Activated CD8-positive, alpha-beta memory T cell treated with anti-CD3 and anti-CD28 coated beads, Interleukin-2, amount 50 U/mL, for 24 hours (primary cell): ENCODE measurements around the gene RUFY2.
"Not testable (repeated sequence)": the region's sequence is repeated elsewhere in the genome, so short reads cannot be mapped to it uniquely, and the experiment has no call there.

Experiments used
- DNase-seq: peaks from one replicate; pipeline ENCODE4 v3.0.0-alpha.2; 2020; ENCODE audit errors: extremely low read depth

RUFY2 gene

DNA sequence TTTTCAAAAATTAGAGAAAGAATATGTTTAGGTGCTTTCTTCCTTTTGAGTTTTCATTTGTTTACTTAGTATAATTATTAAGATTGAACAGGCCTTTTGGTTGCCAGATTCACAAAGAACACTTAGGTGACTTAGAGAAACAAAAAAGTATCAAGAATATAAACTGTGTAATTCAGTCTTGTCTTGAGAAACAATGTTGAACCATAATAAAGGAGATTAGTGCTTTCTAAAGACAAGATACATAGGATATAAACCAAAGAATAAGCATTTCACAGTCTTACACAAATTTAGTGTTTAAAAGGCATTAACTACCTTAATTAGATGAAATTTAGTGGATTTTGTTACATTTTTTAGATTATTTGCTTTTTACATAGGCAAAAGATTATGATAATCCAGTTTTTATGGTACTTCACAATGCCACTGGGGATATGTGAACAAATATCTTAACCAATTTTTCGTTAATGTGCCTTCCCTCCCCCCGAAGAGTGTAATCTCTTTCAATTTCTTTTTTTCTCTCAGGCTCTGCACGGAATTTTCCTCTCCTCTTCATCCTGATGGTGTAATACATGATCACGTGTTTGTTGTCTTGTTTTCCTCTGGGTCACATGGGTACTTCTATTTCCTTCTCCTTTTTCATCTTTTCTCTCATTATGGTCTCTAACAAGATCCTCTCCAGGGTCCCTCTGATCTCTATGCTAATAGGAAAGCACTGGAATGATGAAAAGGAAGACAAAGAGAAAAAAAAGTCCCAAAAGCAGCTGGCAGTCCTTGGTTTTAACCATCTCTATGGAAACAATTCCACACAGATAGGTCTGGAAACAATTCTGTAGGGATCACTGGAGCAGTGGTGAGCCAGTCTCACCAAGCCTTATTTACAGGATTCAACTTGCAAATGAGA, 78.9 kb downstream of the RUFY2 start:
- no peak for DNase-seq

DNA sequence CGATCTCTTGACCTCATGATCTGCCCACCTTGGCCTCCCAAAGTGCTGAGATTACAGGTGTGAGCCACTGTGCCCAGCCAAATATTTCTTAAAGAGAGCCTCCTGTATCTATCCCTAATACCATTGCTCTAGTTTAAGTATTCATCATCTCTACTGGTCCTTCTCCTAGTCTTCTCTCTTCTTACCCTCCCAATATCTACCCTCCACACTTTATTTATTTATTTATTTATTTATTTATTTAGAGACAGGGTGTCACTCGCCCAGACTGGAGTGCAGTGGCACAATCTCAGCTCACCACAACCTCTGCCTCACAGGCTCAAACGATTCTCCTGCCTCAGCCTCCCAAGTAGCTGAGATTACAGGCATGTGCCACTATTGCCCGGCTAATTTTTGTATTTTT, 82.7 kb downstream of the RUFY2 start:
- DNase-seq = not testable (repeated sequence)

DNA sequence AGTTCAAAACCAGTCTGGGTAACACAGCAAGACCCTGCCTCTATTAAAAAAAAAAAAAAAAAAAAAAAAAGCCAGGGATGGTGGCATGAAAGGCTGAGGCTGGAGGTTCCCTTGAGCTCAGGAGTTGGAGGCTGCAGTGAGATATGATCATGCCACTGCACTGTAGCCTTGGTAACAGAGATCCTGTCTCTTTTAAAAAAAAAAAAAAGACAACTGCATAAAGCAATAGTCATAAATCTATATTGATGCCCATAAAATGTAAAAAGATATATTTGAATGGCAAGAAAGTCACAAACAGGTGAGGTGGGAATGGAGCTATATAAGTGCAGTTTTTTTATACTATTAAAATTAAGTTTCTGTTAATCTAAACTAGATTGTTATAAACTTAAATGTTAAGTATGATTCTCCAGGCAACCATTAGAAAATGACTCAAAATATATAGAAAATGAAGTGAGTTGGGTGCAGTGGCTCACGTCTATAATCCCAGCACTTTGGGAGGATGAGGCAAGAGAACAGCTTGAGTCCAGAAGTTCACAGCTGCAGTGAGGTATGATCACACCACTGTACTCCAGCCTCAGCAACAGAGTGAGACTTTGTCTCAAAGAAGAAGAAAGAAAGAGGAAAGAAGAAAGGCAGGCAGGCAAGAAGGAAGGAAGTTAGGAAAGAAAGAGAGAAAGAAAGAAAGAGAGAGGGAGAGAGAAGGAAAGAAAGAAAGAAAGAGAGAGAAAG, 88.6 kb downstream of the RUFY2 start:
- DNase-seq = no peak

DNA sequence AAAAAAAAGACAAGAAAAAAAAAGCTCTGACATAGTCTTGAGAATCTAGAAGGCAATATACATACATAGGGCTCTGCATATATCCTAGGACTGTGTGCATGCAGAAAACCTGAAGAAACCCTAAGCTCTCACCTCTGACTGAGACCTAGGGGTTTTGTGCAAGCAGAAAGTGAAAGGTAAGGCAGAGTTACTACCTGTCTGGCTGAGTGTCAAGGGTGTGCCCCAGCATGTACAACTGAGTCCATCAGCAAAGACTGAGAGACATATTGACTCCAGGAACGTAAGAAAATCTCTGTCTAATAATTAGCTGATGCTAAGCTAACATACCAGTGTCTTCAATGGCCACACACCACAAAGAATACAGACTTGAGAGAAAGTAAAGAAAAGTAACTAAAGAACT, 91.5 kb downstream of the RUFY2 start:
- DNase-seq = no peak

DNA sequence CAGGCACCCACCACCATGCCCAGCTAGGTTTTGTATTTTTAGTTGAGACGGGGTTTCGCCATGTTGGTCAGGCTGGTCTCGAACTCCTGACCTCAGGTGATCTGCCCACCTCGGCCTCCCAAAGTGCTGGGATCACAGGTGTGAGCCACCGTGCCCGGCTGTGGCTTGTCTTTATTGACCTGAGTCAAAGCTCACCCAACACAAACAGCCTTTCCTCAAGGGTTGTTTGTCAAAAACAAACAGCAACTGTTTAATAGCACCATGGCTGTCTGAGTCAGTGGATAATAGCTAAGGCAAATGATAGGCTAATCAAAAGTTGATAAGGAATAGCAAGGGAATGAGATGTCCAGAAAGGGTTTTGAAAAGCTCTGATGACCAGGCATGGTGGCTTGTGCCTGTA, 92.1 kb downstream of the RUFY2 start:
- not testable (repeated sequence) for DNase-seq

DNA sequence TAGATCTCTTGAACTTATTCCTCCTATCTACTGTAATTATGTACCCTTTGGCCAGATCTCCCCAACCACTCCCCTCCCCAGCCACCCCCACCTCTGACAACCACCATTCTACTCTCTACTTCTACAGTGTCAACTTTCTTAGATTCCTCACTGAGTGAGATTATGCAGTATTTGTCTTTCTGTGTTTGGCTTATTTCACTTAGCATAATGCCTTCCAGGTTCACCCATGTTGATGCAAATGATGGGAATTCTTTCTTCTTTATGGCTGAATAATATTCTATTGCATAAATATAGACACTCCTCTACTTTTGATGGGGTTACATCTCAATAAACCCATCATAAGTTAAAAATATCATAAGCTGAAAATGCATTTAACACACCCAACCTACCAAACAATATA, 96.5 kb downstream of the RUFY2 start:
- no peak for DNase-seq

DNA sequence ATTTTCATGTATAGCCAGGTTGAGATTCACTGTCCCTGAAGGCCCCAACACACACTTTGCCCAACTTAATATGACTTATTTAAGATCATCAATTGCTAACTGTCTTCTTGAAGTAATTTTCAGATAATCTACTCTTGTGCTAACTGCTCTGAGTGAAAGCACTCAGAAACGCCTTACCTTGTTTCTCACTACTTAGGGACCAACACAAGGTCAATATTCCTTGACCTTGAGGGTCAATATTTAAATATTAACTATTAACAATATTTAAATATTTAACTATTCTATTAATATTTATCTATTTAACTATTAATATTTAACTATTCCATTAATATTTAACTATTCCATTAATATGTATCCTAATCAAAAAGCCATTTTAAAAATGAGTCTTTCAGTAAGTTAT, 101.2 kb downstream of the RUFY2 start:
- DNase-seq = no peak

DNA sequence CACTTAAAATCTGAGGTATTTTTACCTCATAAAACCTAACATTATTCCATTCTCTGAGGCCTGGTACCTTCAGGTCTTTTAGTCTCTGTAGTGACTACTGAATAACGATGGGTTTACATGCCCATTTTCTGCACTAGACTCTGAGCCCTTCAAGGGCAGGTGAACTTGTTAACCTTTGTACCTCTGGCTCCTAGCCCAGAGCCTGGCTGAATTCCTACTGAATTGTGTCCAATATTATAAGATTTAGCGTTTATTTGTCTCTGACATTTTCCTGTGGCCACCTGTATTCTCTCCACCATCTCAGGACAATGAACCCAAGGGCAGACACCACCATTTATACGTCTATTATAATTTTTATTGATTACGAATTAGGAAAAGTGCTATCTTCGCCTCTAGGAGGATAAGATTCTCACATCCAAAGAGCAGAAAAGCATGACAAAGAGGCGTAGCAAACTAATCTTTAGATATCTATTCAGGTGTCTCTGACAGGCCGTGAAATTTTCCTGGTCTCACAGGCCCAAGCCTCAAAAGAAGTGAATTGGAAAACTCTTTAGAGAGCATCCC, 103.1 kb downstream of the RUFY2 start:
- no peak for DNase-seq

DNA sequence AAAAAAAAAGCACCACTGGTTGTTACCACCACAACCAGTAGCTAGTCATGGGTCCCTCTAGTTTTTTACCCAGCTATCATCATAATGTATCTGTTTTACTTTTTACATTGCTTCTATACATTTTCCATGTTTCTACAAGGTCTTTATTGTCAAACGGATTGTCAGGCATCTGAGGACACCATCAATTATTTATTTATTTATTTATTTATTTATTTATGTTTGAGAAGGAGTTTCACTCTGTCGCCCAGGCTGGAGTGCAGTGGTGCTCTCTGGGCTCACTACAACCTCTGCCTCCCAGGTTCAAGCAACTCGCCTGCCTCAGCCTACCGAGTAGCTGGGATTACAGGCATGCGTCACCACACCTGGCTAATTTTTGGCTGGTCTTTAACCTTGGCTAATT, 104.2 kb downstream of the RUFY2 start:
- no peak for DNase-seq

DNA sequence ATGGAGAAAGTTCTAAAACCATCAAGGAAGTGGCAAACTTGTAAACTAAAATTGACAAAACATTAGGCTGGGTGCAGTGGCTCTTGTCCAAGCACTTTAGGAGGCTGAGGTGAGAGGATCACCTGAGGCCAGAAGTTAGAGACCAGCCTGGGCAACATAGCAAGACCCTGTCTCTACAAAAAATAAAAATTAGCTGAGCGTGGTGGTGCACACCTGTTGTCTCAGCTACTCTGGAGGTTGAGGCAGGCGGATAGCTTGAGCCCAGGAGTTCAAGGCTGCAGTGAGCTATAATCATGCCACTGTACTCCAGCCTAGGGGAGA, 104.6 kb downstream of the RUFY2 start:
- no peak for DNase-seq

DNA sequence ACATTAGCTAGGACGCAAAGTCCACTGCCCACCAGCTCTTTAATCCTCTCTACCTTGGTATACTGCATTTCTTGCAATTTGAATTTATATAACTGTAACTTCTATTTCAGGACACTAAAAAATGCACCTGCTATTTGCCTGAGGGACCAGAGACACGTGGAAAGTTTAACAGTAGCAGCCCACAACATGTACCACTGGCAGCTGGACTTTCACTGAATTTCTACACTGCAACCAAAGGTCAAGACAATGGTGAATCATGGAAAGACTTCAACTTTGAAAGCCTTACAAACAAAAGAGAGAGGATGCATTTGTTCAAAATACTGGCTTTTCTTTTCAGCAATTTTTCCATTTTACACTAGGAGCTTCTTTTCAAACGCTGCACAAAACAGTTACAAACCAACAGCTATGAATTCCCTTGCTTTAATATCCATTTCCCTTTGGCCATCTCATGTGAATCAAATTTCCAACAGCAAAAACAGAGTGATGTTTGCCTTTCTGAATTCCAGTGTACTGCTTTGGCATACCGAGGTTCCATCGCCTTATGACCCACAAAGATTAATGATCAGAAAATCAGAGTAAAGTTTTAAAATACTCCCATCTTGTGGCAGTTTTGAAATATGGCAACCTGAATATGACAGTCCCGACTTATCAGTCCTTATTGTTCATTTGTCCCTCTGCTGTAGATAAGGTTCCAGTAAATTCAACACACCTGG, 105.1 kb downstream of the RUFY2 start:
- no peak for DNase-seq

DNA sequence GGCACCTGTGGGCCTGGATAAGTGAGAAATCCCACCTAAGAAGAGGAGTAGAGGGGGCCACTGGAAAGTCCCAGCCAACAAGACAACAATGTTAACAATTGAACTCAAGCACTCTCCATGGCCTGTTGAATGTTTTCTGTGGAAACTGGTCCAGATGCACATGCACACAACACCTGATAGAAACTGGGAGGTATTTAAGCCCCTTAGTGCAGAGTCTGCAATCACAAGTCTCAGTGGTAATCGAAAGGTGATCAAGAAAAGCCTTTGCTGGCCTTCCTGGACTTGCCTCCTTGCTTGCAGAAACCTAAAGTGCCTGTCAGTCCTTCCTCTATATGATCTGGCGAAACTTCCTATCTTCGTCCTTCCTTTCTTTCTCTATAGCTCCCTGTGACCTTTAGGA, 105.8 kb downstream of the RUFY2 start:
- no peak for DNase-seq

DNA sequence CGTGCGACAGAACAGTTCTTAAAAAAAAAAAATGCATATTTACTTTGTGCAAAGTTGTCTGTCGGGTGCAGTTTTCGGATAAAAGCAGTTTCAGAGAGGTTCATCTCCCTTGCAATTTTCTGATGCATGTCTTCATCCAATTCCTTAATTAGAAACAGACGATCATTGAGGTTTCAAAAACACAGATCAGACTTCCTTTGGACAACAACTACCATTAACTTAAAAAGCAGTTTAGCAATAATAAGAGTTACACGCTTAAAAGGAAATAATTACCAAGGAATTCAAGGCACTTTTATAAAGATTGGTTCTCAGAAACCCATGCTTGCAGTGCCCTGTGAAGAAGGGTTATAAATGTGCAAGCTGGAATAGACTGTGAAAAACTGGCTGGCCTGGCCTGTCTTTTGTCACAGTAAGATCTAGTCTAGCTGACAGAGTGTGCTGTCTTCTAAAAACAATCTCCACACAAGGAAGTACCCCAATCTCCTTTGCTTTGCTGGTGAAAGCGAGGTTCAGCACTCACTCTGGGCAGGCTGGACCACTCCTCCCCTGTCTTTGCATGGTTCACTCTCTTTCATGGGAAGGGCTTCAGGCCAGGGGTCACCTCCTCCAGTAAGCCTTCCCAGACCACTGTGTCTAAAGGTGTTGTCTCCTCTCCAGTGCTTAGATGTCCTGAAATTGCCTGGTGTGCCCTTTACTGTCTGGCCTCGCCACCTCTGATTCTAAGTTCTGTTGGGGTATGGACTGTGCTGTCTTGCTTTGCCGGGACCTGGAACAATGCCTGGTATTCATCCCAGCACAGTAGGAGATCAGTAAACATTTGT, 110.0 kb downstream of the RUFY2 start:
- no peak for DNase-seq
